CD4-positive, alpha-beta T cell (primary cell): Measurements from ENCODE around the gene COPS8. TPM values are rescaled to one million over a fixed set of nuclear protein-coding genes. Genes with fewer than 3 reads are reported as not detected.

Source experiments
- ATAC-seq: fragments of 200-7000 bp; cut with Tn5 transposase; one replicate; pipeline ENCODE4 v1.10.0; 2022; ENCODE audit warnings: mild to moderate bottlenecking; ENCODE audit not compliant: poor library complexity
- CTCF ChIA-PET: fragments of 350-600 bp; sonication (Branson Sonifier 250); formaldehyde crosslinking; loops from one replicate; lab custom pipeline; 2021; ENCODE audit warnings: antibody characterized with exemption, inconsistent platforms; lab: Charles Lee
- POLR2A ChIA-PET: fragments of 350-600 bp; sonication (Branson Sonifier 250); formaldehyde crosslinking; loops from one replicate; lab custom pipeline; 2021; ENCODE audit warnings: antibody characterized with exemption, inconsistent platforms; lab: Charles Lee
- DNase-seq, 14 experiments: peaks; one replicate each; pipeline ENCODE4 v3.0.0-alpha.2; 2013 to 2020; ENCODE audit warnings: mixed read lengths in 2 of 14
- H3K27ac ChIP-seq, 2 donors: one replicate each; pipeline versions ENCODE4 v1.5.1 to v1.7.0; 2013; ENCODE audit warnings: low read length in 2 of 2, low read depth in 1 of 2, mild to moderate bottlenecking in 1 of 2
- H3K27me3 ChIP-seq, 2 experiments: 1 replicate in 1 of 2; 2 replicates in 1 of 2; pipeline versions ENCODE4 v1.6.1 to v1.7.0; 2013; ENCODE audit warnings: low read length in 2 of 2, control low read depth in 1 of 2, mild to moderate bottlenecking in 1 of 2, moderate library complexity in 1 of 2; ENCODE audit not compliant: insufficient read depth in 2 of 2, control insufficient read depth in 1 of 2
- H3K36me3 ChIP-seq: one replicate; pipeline ENCODE4 v1.6.1; 2013; ENCODE audit warnings: low read length, control low read depth; ENCODE audit not compliant: insufficient read depth
- H3K4me1 ChIP-seq: one replicate; pipeline ENCODE4 v1.6.1; 2013; ENCODE audit warnings: low read length, control low read depth; ENCODE audit not compliant: insufficient read depth
- H3K4me3 ChIP-seq: one replicate; pipeline ENCODE4 v1.5.1; 2013; ENCODE audit warnings: mild to moderate bottlenecking, low read length, moderate library complexity
- H3K9me3 ChIP-seq, 2 experiments: 1 replicate in 1 of 2; 2 replicates in 1 of 2; pipeline versions ENCODE4 v1.6.1 to v1.7.0; 2013; ENCODE audit warnings: low read length in 2 of 2, mild to moderate bottlenecking in 2 of 2, control low read depth in 1 of 2, moderate library complexity in 1 of 2; ENCODE audit not compliant: control insufficient read depth in 1 of 2, insufficient read depth in 1 of 2
- H3K27ac Mint-ChIP-seq: one replicate; pipeline ENCODE4 v1.8.0; 2020; ENCODE audit warnings: mixed read lengths
- H3K27me3 Mint-ChIP-seq: one replicate; pipeline ENCODE4 v1.8.0; 2021; ENCODE audit warnings: mixed read lengths
- H3K36me3 Mint-ChIP-seq: one replicate; pipeline ENCODE4 v1.8.0; 2021; ENCODE audit warnings: low read depth, mixed read lengths
- H3K4me1 Mint-ChIP-seq: one replicate; pipeline ENCODE4 v1.8.0; 2021; ENCODE audit warnings: low read depth, mixed read lengths
- H3K4me3 Mint-ChIP-seq: one replicate; pipeline ENCODE4 v1.8.0; 2020; ENCODE audit warnings: mild to moderate bottlenecking, mixed read lengths
- H3K9me3 Mint-ChIP-seq: one replicate; pipeline ENCODE4 v1.8.0; 2020; ENCODE audit warnings: mixed read lengths
- CTCF ChIP-seq: fragments of 200-600 bp; IDR thresholded peaks from one replicate; pipeline ENCODE4 v1.8.0; 2022; ENCODE audit warnings: antibody characterized with exemption, mild to moderate bottlenecking
- intact Hi-C, 2 experiments: fragments of 100-400 bp; cut with DNase I in 1 of 2; cut with micrococcal nuclease in 1 of 2; formaldehyde crosslinking; loops; one replicate each; pipeline versions ENCODE4 v1.15.1 to v1.9.0; 2023 to 2025; cut with DNase I, micrococcal nuclease
- total RNA-seq, 174 experiments: library from RNA in 2 of 174; stranded (reverse) in 2 of 174; gene quantifications; one replicate each; pipeline ENCODE4 v1.2.3 and lab custom pipeline; 2021 to 2026

The COPS8 gene
- total RNA-seq, 2 experiments from 2014 or later = 47.9 to 51.7 TPM

- intact Hi-C loops = no loop called here
- H3K27ac Mint-ChIP-seq = no peak overlapping the region
- H3K27me3 ChIP-seq = no peaks in the 10 kb centered on the region
- peaks cover 5% of the 10 kb centered on the region for H3K27me3 Mint-ChIP-seq
- H3K4me3 Mint-ChIP-seq = no peak overlapping the region
- H3K4me1 ChIP-seq = peaks cover 5% of the 10 kb centered on the region
- ChIA-PET POLR2A (no interaction called here), CTCF (no interaction called here)
- no peaks in the 10 kb centered on the region for H3K9me3 ChIP-seq
- DNase-seq (no peak), ATAC-seq (no peak)
- no peaks in the 10 kb centered on the region for H3K36me3 Mint-ChIP-seq
- no peaks in the 10 kb centered on the region for H3K36me3 ChIP-seq
- no peak overlapping the region for H3K27ac ChIP-seq
- H3K4me1 Mint-ChIP-seq = no peaks in the 10 kb centered on the region
- no peak for TF ChIP-seq CTCF
- no peaks in the 10 kb centered on the region for H3K9me3 Mint-ChIP-seq
- H3K4me3 ChIP-seq = no peak overlapping the region
Observed at GRCh38 chr2:237057107-237057506, 28.6 kb upstream of the COPS8 start.

GRCh38 chr2:237057893-237058300 is 27.8 kb upstream of the COPS8 start:
- no peak overlapping the region for H3K4me3 Mint-ChIP-seq
- Histone ChIP-seq H3K4me3 (no peak overlapping the region), H3K4me1 (peaks cover 5% of the 10 kb centered on the region), H3K27ac (no peak overlapping the region), H3K9me3 (no peaks in the 10 kb centered on the region), H3K36me3 (no peaks in the 10 kb centered on the region), H3K27me3 (no peaks in the 10 kb centered on the region)
- no peak for TF ChIP-seq CTCF
- peaks cover 5% of the 10 kb centered on the region for H3K27me3 Mint-ChIP-seq
- DNase-seq = no peak
- intact Hi-C loops = no loop called here
- H3K27ac Mint-ChIP-seq = no peak overlapping the region
- H3K36me3 Mint-ChIP-seq = no peaks in the 10 kb centered on the region
- no peak for ATAC-seq
- ChIA-PET CTCF (no interaction called here), POLR2A (no interaction called here)
- H3K4me1 Mint-ChIP-seq = no peaks in the 10 kb centered on the region
- H3K9me3 Mint-ChIP-seq = no peaks in the 10 kb centered on the region

- no peak overlapping the region for H3K4me3 Mint-ChIP-seq
- intact Hi-C loops = no loop called here
- no peaks in the 10 kb centered on the region for H3K36me3 Mint-ChIP-seq
- H3K9me3 Mint-ChIP-seq = no peaks in the 10 kb centered on the region
- CTCF ChIA-PET = no interaction called here
- DNase-seq (no peak), ATAC-seq (no peak)
- Histone ChIP-seq H3K4me3 (no peak overlapping the region), H3K27me3 (no peaks in the 10 kb centered on the region), H3K9me3 (no peaks in the 10 kb centered on the region), H3K36me3 (no peaks in the 10 kb centered on the region), H3K27ac (no peak overlapping the region), H3K4me1 (peaks cover 5% of the 10 kb centered on the region)
- peaks cover 5% of the 10 kb centered on the region for H3K27me3 Mint-ChIP-seq
- H3K27ac Mint-ChIP-seq = no peak overlapping the region
- POLR2A ChIA-PET = no interaction called here
- TF ChIP-seq CTCF = no peak
- no peaks in the 10 kb centered on the region for H3K4me1 Mint-ChIP-seq
Observed at GRCh38 chr2:237058423-237058822, 27.3 kb upstream of the COPS8 start.
